IMR-90 (cell line): ENCODE measurements around the gene ATP2B2. TPM values are rescaled to one million over a fixed set of nuclear protein-coding genes. Genes with fewer than 3 reads are reported as not detected.

ENCODE experiments used
- ATAC-seq: fragments of 200-7000 bp; cut with Tn5 transposase; 2 replicates; pipeline ENCODE4 v1.9.1; 2020; ENCODE audit warnings: low read depth, mild to moderate bottlenecking, moderate library complexity
- BruUV-seq: library from RNA; stranded (reverse); fragments of 400-500 nt; replicated peaks from 2 replicates; lab custom pipeline; 2021; lab: Mats Ljungman, UMichigan
- CTCF ChIA-PET: fragments of 300-600 bp; formaldehyde crosslinking; extraction: SDS; loops from one replicate; lab custom pipeline; 2021; ENCODE audit warnings: antibody characterized with exemption; lab: Yijun Ruan, JAX
- POLR2A ChIA-PET: fragments of 300-600 bp; sonication (Branson Sonifier 250); formaldehyde crosslinking; loops from one replicate; lab custom pipeline; 2022; ENCODE audit warnings: antibody characterized with exemption; ENCODE audit not compliant: unreplicated experiment; lab: Charles Lee
- DNase-seq: peaks from one replicate; pipeline ENCODE4 v3.0.0; 2013
- H2AFZ ChIP-seq: replicated peaks from 2 replicates; pipeline ENCODE3; 2013; ENCODE audit warnings: low read length, mild to moderate bottlenecking; ENCODE audit not compliant: poor library complexity
- H2AK5ac ChIP-seq: 2 replicates; pipeline ENCODE4 v1.6.1; 2013; ENCODE audit warnings: low read depth, low read length, inconsistent platforms
- H2AK9ac ChIP-seq: replicated peaks from 2 replicates; pipeline ENCODE3; 2013; ENCODE audit warnings: mild to moderate bottlenecking, low read depth, low read length, moderate library complexity; ENCODE audit not compliant: poor library complexity
- H2BK120ac ChIP-seq: 2 replicates; pipeline ENCODE4 v1.6.1; 2013; ENCODE audit warnings: low read depth, low read length, inconsistent platforms
- H2BK15ac ChIP-seq: 3 replicates; pipeline ENCODE4 v1.6.1; 2013; ENCODE audit warnings: low read depth, low read length, inconsistent platforms
- H2BK20ac ChIP-seq: 2 replicates; pipeline ENCODE4 v1.6.1; 2013; ENCODE audit warnings: low read depth, mild to moderate bottlenecking, inconsistent platforms, low read length, moderate library complexity
- H2BK5ac ChIP-seq: 2 replicates; pipeline ENCODE4 v1.6.1; 2013; ENCODE audit warnings: mild to moderate bottlenecking, low read depth, low read length, inconsistent platforms; ENCODE audit not compliant: poor library complexity, severe bottlenecking
- H3K14ac ChIP-seq: replicated peaks from 2 replicates; pipeline ENCODE4 v1.6.1; 2013; ENCODE audit warnings: low read depth, low read length, inconsistent platforms
- H3K18ac ChIP-seq: 2 replicates; pipeline ENCODE4 v1.6.1; 2013; ENCODE audit warnings: low read depth, low read length, control low read depth
- H3K23ac ChIP-seq: 2 replicates; pipeline ENCODE4 v1.6.1; 2013; ENCODE audit warnings: low read depth, low read length, inconsistent platforms
- H3K27ac ChIP-seq: 2 replicates; pipeline ENCODE4 v1.5.1; 2013; ENCODE audit warnings: mild to moderate bottlenecking, control low read depth, low read length; ENCODE audit not compliant: insufficient read depth
- H3K27me3 ChIP-seq: 2 replicates; pipeline ENCODE4 v1.6.1; 2013; ENCODE audit warnings: low read length; ENCODE audit not compliant: control insufficient read depth, insufficient read depth
- H3K36me3 ChIP-seq: 2 replicates; pipeline ENCODE4 v1.6.1; 2013; ENCODE audit warnings: low read length, mixed read lengths; ENCODE audit not compliant: control insufficient read depth, insufficient read depth
- H3K4ac ChIP-seq: 2 replicates; pipeline ENCODE4 v1.6.1; 2013; ENCODE audit warnings: low read depth, low read length, inconsistent platforms
- H3K4me1 ChIP-seq: 2 replicates; pipeline ENCODE4 v1.6.1; 2013; ENCODE audit warnings: low read length, mixed read lengths; ENCODE audit not compliant: control insufficient read depth, insufficient read depth
- H3K4me2 ChIP-seq: 2 replicates; pipeline ENCODE4 v1.6.1; 2013; ENCODE audit warnings: low read depth, mild to moderate bottlenecking, control low read depth, low read length, moderate library complexity
- H3K4me3 ChIP-seq: 2 replicates; pipeline ENCODE4 v1.5.1; 2013; ENCODE audit warnings: low read depth, mild to moderate bottlenecking, control low read depth, low read length, moderate library complexity; ENCODE audit not compliant: insufficient read depth
- H3K56ac ChIP-seq: 2 replicates; pipeline ENCODE4 v1.6.1; 2013; ENCODE audit warnings: low read length, inconsistent platforms; ENCODE audit not compliant: insufficient read depth; ENCODE audit errors: extremely low read depth
- H3K79me1 ChIP-seq, 2 experiments: 2 replicates each; pipeline ENCODE4 v1.6.1; 2013; ENCODE audit warnings: low read length in 2 of 2, inconsistent platforms in 1 of 2, low read depth in 1 of 2
- H3K9ac ChIP-seq: 2 replicates; pipeline ENCODE4 v1.6.1; 2013; ENCODE audit warnings: low read depth, low read length, control low read depth
- H3K9me1 ChIP-seq: 2 replicates; pipeline ENCODE4 v1.6.1; 2013; ENCODE audit warnings: low read length, inconsistent platforms; ENCODE audit not compliant: insufficient read depth
- H3K9me3 ChIP-seq: 2 replicates; pipeline ENCODE4 v1.6.1; 2013; ENCODE audit warnings: low read length; ENCODE audit not compliant: control insufficient read depth, insufficient read depth
- H4K20me1 ChIP-seq: 2 replicates; pipeline ENCODE4 v1.6.1; 2013; ENCODE audit warnings: low read length, inconsistent platforms; ENCODE audit not compliant: insufficient read depth
- H4K5ac ChIP-seq: 2 replicates; pipeline ENCODE4 v1.6.1; 2013; ENCODE audit warnings: mild to moderate bottlenecking, low read depth, low read length, control low read depth
- H4K8ac ChIP-seq, 2 experiments: 2 replicates each; pipeline ENCODE4 v1.6.1; 2013; ENCODE audit warnings: low read depth in 2 of 2, low read length in 2 of 2, control low read depth in 1 of 2, inconsistent platforms in 1 of 2
- H4K91ac ChIP-seq: 2 replicates; pipeline ENCODE4 v1.6.1; 2013; ENCODE audit warnings: low read depth, low read length, inconsistent platforms; ENCODE audit not compliant: insufficient read depth
- CHD1 ChIP-seq: IDR thresholded peaks from 2 replicates; pipeline ENCODE4 v1.6.1; 2012; ENCODE audit warnings: low read depth, low read length, improper control_type of control experiment
- NFE2L2 ChIP-seq: fragments of 150-350 bp; IDR thresholded peaks from 2 replicates; pipeline ENCODE4 v1.6.1; 2016; ENCODE audit warnings: low read depth, mild to moderate bottlenecking, low read length
- RCOR1 ChIP-seq: IDR thresholded peaks from 2 replicates; pipeline ENCODE4 v1.6.1; 2012; ENCODE audit warnings: mild to moderate bottlenecking, low read length, improper control_type of control experiment; ENCODE audit not compliant: insufficient replicate concordance
- WGBS, 2 experiments: methylation state at CpG; one replicate each; pipeline versions ENCODE4 v1.1.5 to v1.1.7; 2013; ENCODE audit warnings: missing lambda C conversion rate in 2 of 2; ENCODE audit not compliant: insufficient read length in 1 of 2; ENCODE audit errors: extremely low coverage in 2 of 2; 5-methylcytosine and 5-hydroxymethylcytosine counted together
- dilution Hi-C: fragments of 300-500 bp; cut with HindIII; formaldehyde crosslinking; loops from one replicate; pipeline ENCODE4 v1.14.3; 2018; ENCODE audit warnings: low sequenced_read_pairs; ENCODE audit not compliant: unreplicated experiment
- in situ Hi-C: fragments of 300-500 bp; cut with MboI; formaldehyde crosslinking; loops from 3 replicates; pipeline ENCODE4 v1.14.3; 2019; ENCODE audit warnings: low sequenced_read_pairs, inconsistent platforms, mixed read lengths
- intact Hi-C: fragments of 100-400 bp; cut with micrococcal nuclease; formaldehyde crosslinking; loops from 2 replicates; pipeline ENCODE4 v1.10.0; 2022
- polyA plus RNA-seq, 3 experiments: library from polyadenylated mRNA; depleted of rRNA; stranded (reverse); fragments of >200 nt; gene quantifications; 2 replicates each; pipeline ENCODE4 v1.2.3, GENCODE V29; 2012; ENCODE audit warnings: low replicate concordance in 1 of 3
- total RNA-seq: library from RNA; depleted of rRNA; stranded (reverse); fragments of >200 nt; gene quantifications from 2 replicates; pipeline ENCODE4 v1.2.3, GENCODE V29; 2012
- TF ChIP-seq, protein P1 (sequence below): fragments of 150-350 bp; IDR thresholded peaks from 2 replicates; pipeline ENCODE4 v1.6.1; 2016; ENCODE audit warnings: low read depth, mild to moderate bottlenecking, low read length, moderate library complexity, borderline replicate concordance

The ATP2B2 gene
- total and polyA plus RNA-seq, 2 of the 4 experiments (the other 2 are of a cell fraction), result under 0.01 to 0.02 TPM

- dilution Hi-C loops, result no loop called here
These were observed 3.9 kb upstream of the ATP2B2 start for GRCh38 chr3:10509325-10509724.

More at GRCh38 chr3:10509325-10509724, 3.9 kb upstream of the ATP2B2 start:
- intact Hi-C loops, result no loop called here
- Histone ChIP-seq H4K20me1 (no peaks in the 10 kb centered on the region), H3K9me3 (no peaks in the 10 kb centered on the region), H3K27ac (no peak overlapping the region), H3K18ac (no peak overlapping the region), H3K4me2 (no peak overlapping the region), H3K79me1 (no peaks in the 10 kb centered on the region), H3K23ac (no peak overlapping the region), H3K56ac (no peak overlapping the region), H3K4me3 (no peak overlapping the region), H4K5ac (no peak overlapping the region), H2AFZ (no peak overlapping the region), H2BK15ac (no peak overlapping the region), H3K36me3 (no peaks in the 10 kb centered on the region), H4K91ac (no peak overlapping the region), H2AK9ac (no peak overlapping the region), H2BK5ac (no peak overlapping the region), H3K4ac (no peak overlapping the region), H3K4me1 (no peaks in the 10 kb centered on the region; the same call in 1 of the 2 replicates), H2BK120ac (no peak overlapping the region), H3K14ac (no peak overlapping the region), H3K27me3 (peaks cover 47% of the 10 kb centered on the region), H3K9me1 (no peaks in the 10 kb centered on the region; the same call in 1 of the 2 replicates), H2BK20ac (no peak overlapping the region), H3K9ac (no peak overlapping the region), H2AK5ac (no peak overlapping the region), H4K8ac (no peak overlapping the region)
- TF ChIP-seq, protein P1, sequence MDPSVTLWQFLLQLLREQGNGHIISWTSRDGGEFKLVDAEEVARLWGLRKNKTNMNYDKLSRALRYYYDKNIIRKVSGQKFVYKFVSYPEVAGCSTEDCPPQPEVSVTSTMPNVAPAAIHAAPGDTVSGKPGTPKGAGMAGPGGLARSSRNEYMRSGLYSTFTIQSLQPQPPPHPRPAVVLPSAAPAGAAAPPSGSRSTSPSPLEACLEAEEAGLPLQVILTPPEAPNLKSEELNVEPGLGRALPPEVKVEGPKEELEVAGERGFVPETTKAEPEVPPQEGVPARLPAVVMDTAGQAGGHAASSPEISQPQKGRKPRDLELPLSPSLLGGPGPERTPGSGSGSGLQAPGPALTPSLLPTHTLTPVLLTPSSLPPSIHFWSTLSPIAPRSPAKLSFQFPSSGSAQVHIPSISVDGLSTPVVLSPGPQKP, result no peak
- no peak for TF ChIP-seq NFE2L2
- TF ChIP-seq RCOR1, result no peak
- no peak for TF ChIP-seq CHD1
- POLR2A ChIA-PET, result no interaction called here
- no peak for DNase-seq
- BruUV-seq, result no TSS peak
- in situ Hi-C loops, result no loop called here
- no peak for ATAC-seq
- 78% methylated on average over 6 of the region's 7 CpGs; no CpG with 5 or more reads in 1 of the 2 experiments for WGBS, 2 experiments
- CTCF ChIA-PET, result no interaction called here
